Stomach smooth muscle (tissue), 2 donors: ENCODE results near the gene C16orf82.

Experiments
- H3K27ac ChIP-seq: one replicate; pipeline ENCODE4 v1.7.0; 2013; ENCODE audit warnings: mild to moderate bottlenecking, low read length, inconsistent platforms
- H3K27me3 ChIP-seq, 2 donors: one replicate each; pipeline ENCODE4 v1.7.0; 2013; ENCODE audit warnings: low read length in 2 of 2; ENCODE audit not compliant: insufficient read depth in 2 of 2, control insufficient read depth in 1 of 2
- H3K36me3 ChIP-seq, 2 donors: one replicate each; pipeline ENCODE4 v1.7.0; 2013; ENCODE audit warnings: low read length in 2 of 2; ENCODE audit not compliant: control insufficient read depth in 2 of 2, insufficient read depth in 2 of 2
- H3K4me1 ChIP-seq: one replicate; pipeline ENCODE4 v1.7.0; 2013; ENCODE audit warnings: low read length; ENCODE audit not compliant: control insufficient read depth, insufficient read depth
- H3K4me3 ChIP-seq, 2 donors: one replicate each; pipeline ENCODE4 v1.7.0; 2013; ENCODE audit warnings: low read length in 2 of 2
- H3K9ac ChIP-seq, 2 donors: one replicate each; pipeline ENCODE4 v1.7.0; 2013; ENCODE audit warnings: low read length in 2 of 2, mild to moderate bottlenecking in 1 of 2
- H3K9me3 ChIP-seq, 2 donors: one replicate each; pipeline ENCODE4 v1.7.0; 2013; ENCODE audit warnings: low read length in 2 of 2; ENCODE audit not compliant: control insufficient read depth in 2 of 2
- donor health status: healthy.
- donor health status: Pancreatic carcinoma.

The C16orf82 gene

DNA sequence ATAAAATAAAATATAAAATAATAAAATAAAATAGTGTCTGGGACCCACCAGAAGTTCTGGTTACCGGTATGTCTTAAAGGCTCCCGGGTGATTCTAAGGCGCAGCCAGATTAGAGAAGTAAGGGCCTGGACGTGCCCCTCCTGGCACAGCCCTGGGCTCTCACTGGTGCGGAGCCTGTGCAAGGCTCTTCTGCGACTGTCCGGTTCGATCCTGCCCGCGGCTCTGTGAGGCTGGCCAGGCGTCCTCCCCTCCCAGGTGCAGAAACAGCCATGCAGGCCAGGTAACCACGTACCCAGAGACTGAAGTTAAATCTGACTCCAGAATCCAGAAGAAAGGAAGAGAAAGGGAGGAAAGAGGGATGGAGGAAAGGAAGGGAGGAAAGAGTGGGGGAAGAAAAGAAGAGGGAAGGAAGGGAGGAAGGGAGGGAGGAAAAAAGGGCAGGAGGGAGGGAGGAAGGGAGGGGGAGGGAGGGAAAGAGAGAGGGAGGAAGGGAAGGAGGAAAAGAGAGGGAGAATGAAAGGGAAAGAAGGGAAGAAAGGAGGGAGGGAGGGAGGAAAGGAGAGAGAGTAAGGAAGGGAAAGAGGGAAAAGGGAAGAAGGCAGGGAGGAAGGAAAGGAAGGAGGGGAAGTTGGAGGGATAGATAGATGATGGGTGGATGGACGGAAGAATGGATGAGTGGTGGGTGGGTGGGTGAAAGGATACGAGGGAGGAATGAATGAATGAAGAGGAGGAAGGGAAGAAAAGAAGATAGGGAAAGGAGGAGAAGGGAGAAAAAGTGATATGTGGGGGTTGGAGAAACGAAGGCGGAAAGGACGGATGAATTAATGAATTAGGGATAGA, 42.3 kb downstream of the C16orf82 start:
- H3K36me3 ChIP-seq, result no peaks in the 10 kb centered on the region
- H3K27ac ChIP-seq, result no peak overlapping the region
- H3K4me1 ChIP-seq, result peaks cover 9% of the 10 kb centered on the region
- peaks cover 2 to 9% of the 10 kb centered on the region in 2 donors for H3K27me3 ChIP-seq
- peak overlapping the region; percentile 57 to 62 for H3K4me3 ChIP-seq
- H3K9me3 ChIP-seq, result no peaks in the 10 kb centered on the region
- H3K9ac ChIP-seq, result peak overlapping the region in 1 of 2 donors; percentile 47

DNA sequence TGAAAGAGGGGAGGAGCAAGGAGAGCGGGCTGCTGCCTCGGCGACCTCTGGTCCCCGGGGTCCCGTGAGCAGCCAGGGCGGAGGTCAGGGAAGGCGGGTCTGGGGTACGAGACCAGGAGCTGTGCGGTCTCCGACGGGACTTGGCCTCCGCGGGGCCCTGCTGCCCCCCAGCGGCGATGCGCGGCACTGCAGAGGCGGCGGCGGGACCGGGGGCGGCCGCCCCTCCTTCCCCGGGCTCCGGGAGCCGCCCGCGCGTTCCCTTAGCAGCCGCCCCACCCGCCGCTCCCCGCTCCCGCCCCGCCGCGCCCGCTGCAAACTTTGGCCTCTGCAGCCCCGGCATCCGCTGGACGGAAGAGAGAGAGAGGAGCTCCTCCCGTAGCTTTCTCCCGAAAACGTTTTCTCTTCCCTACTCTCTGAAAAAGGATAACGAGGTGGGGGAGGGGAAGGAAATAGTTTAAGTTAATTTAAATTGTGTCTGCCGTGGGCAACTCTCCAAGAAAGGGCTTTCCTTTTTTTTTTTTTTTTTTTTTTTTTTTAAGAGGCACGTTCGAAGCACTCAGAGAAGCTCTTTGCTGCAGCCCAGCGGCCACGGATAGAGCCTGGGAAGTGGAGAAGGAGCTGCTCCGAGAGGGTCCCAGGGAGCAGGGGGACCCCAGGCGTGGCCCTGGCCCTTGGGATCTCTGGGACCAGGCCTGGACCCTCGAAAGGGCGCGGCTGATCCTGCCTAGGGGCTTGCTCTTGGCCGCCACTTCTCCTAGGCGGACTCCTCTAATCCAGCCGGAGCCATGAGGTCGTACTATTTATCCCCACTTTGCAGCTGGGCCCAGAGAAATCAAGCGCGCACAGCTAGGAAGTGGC, 43.2 kb downstream of the C16orf82 start:
- peaks cover 2 to 9% of the 10 kb centered on the region in 2 donors for H3K27me3 ChIP-seq
- H3K9ac ChIP-seq, result peak overlapping the region in 1 of 2 donors; percentile 47
- H3K9me3 ChIP-seq, result no peaks in the 10 kb centered on the region
- no peaks in the 10 kb centered on the region for H3K36me3 ChIP-seq
- H3K4me1 ChIP-seq, result peaks cover 9% of the 10 kb centered on the region
- no peak overlapping the region for H3K27ac ChIP-seq
- peak overlapping the region; percentile 57 to 62 for H3K4me3 ChIP-seq

GRCh38 chr16:27110524-27110896, 43.8 kb downstream of the C16orf82 start:
- no peak overlapping the region for H3K27ac ChIP-seq
- no peak overlapping the region for H3K9ac ChIP-seq
- H3K4me3 ChIP-seq, result no peak overlapping the region
- H3K36me3 ChIP-seq, result no peaks in the 10 kb centered on the region
- H3K27me3 ChIP-seq, result peaks cover 0 to 9% of the 10 kb centered on the region in 2 donors
- H3K4me1 ChIP-seq, result peaks cover 9% of the 10 kb centered on the region
- no peaks in the 10 kb centered on the region for H3K9me3 ChIP-seq

DNA sequence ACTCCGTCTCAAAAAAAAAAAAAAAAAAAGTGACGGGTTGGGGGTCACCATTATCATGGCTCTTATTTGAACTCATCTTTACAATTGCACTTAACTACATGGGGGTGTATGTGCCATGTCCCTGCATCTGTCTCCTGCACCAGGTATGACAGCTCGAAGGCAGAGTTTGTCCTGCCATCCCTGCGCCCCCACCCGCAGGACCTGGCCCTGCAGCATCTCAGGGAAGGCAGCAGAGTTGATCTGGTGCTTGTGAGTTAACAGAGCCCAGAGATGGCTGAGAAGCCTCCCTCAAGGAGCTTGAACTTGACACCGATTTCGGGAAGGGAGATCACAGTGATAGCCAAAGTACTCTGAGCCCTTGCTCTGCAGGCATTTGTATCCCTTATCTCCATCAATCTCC, 44.8 kb downstream of the C16orf82 start:
- no peaks in the 10 kb centered on the region for H3K9me3 ChIP-seq
- no peak overlapping the region for H3K27ac ChIP-seq
- no peak overlapping the region for H3K4me3 ChIP-seq
- H3K36me3 ChIP-seq, result no peaks in the 10 kb centered on the region
- peaks cover 0 to 5% of the 10 kb centered on the region in 2 donors for H3K27me3 ChIP-seq
- no peak overlapping the region for H3K9ac ChIP-seq
- H3K4me1 ChIP-seq, result peaks cover 9% of the 10 kb centered on the region

GRCh38 chr16:27112093-27112811, 45.5 kb downstream of the C16orf82 start:
- no peaks in the 10 kb centered on the region for H3K9me3 ChIP-seq
- H3K4me1 ChIP-seq, result peaks cover 9% of the 10 kb centered on the region
- H3K27me3 ChIP-seq, result peaks cover 0 to 5% of the 10 kb centered on the region in 2 donors
- H3K36me3 ChIP-seq, result no peaks in the 10 kb centered on the region
- no peak overlapping the region for H3K9ac ChIP-seq
- no peak overlapping the region for H3K27ac ChIP-seq
- H3K4me3 ChIP-seq, result no peak overlapping the region

DNA sequence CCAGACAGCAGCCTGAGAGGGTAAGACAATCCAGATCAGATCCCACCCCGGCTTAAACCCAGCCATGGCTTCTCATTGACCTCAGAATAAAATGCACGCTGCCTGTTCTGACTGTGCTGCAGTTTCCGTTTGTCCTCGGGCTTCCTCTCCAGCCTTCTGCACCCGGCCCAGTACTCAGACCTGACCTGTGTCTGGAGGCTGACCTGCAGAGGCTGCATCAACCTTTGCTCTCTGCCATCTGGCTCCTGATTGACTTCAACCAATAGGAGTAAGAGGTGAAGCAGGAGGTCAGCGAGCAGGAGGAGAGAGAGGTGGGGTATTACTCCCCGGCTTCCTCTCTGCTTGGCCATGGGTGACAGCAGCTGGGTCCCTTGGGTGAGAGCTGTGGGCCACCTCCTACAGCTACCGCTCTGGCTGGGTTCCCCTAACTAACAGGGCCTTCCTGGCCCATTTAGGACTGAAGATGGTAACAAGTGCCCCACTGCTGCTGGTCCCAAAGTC, 46.7 kb downstream of the C16orf82 start:
- Histone ChIP-seq H3K36me3 (no peaks in the 10 kb centered on the region), H3K9ac (no peak overlapping the region), H3K27me3 (no peaks in the 10 kb centered on the region), H3K9me3 (no peaks in the 10 kb centered on the region), H3K4me3 (no peak overlapping the region), H3K27ac (no peak overlapping the region), H3K4me1 (peaks cover 9% of the 10 kb centered on the region)

DNA sequence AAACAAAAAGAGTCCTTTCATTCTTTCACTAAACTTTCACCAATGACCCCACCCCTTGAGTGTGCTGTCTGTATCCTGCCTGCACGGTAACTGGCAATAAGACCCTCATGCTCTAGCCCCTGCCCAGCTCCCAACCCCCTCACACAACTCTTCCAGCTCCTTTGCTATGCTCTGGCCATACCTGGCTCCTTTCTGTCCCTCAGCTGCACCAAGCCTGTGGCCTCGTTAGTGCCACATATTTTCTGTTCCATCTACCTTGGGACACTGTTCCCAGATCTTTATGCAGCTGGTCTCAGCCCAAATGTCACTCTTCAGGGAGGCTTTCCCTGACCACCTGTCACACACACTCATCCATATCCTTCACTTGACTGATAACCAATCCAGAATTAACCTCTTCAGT, 47.3 kb downstream of the C16orf82 start:
- Histone ChIP-seq H3K36me3 (no peaks in the 10 kb centered on the region), H3K9me3 (no peaks in the 10 kb centered on the region), H3K27ac (no peak overlapping the region), H3K4me1 (peaks cover 9% of the 10 kb centered on the region), H3K9ac (no peak overlapping the region), H3K4me3 (no peak overlapping the region), H3K27me3 (no peaks in the 10 kb centered on the region)

GRCh38 chr16:27118526-27118925, 51.8 kb downstream of the C16orf82 start:
- Histone ChIP-seq H3K4me3 (no peak overlapping the region), H3K27ac (no peak overlapping the region), H3K4me1 (no peaks in the 10 kb centered on the region), H3K36me3 (no peaks in the 10 kb centered on the region), H3K27me3 (no peaks in the 10 kb centered on the region), H3K9me3 (peaks cover 0 to 3% of the 10 kb centered on the region in 2 donors), H3K9ac (no peak overlapping the region)
